AG10803 (cell line): Measurements from ENCODE around the gene CAD.
A peak's percentile ranks its signal among the peaks of the same experiment; 100 is the strongest.

Source experiments
- DNase-seq: peaks from one replicate; pipeline ENCODE4 v3.0.0; 2010; ENCODE audit warnings: low read depth
- H3K4me3 ChIP-seq: 2 replicates; pipeline ENCODE4 v1.5.1; 2011; ENCODE audit warnings: mild to moderate bottlenecking, low read length, control low read depth
- TF ChIP-seq, protein P1 (sequence below): conservative IDR thresholded peaks from 2 replicates; pipeline ENCODE4 v1.5.1; 2011; ENCODE audit warnings: mild to moderate bottlenecking, low read length, control low read depth, inconsistent platforms

CAD gene

DNA sequence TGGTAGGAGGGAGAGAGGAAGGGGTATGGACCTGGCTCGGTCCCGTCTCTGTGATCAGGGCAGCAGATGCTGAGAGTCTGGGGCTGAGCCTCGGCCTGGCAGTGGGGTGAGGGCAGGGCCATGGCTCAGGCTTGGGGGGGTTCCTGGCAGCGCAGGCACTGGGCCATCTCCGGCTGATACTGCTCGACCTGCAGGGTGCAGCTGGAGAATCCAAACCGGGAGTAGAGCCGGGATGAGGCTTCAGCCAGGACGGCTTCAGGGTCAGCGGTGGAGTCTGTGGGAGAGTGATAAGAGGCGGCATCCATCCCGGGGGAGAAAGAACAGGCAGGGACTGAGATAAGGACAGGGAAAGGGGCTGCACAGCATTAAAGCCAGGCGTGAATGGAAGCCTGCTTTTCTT, 38.0 kb downstream of the CAD start:
- DNase-seq, result no peak
- H3K4me3 ChIP-seq, result no peak overlapping the region
- TF ChIP-seq, protein P1, sequence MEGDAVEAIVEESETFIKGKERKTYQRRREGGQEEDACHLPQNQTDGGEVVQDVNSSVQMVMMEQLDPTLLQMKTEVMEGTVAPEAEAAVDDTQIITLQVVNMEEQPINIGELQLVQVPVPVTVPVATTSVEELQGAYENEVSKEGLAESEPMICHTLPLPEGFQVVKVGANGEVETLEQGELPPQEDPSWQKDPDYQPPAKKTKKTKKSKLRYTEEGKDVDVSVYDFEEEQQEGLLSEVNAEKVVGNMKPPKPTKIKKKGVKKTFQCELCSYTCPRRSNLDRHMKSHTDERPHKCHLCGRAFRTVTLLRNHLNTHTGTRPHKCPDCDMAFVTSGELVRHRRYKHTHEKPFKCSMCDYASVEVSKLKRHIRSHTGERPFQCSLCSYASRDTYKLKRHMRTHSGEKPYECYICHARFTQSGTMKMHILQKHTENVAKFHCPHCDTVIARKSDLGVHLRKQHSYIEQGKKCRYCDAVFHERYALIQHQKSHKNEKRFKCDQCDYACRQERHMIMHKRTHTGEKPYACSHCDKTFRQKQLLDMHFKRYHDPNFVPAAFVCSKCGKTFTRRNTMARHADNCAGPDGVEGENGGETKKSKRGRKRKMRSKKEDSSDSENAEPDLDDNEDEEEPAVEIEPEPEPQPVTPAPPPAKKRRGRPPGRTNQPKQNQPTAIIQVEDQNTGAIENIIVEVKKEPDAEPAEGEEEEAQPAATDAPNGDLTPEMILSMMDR, result no peak

DNA sequence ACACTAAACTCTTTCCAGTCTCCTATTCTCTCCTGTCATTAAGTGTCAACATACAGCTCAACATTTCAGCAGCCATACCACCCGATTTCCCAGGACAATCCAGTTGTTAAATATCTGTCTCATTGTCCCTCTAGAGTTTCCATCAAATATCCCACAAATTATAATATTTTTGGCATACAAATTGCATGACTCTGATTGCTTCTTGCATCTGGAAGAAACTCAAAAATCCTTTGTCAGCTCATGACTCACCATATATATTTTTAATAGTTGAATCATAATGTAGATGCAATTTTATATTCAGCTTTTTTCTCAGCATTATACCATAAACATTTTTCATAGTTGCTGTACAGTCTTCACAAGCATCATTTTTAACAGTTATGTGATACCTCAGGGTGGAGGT, 38.5 kb downstream of the CAD start:
- no peak overlapping the region for H3K4me3 ChIP-seq
- DNase-seq, result peak; percentile 42
- TF ChIP-seq, protein P1, result no peak

GRCh38 chr2:27256855-27257454, 39.8 kb downstream of the CAD start:
- no peak overlapping the region for H3K4me3 ChIP-seq
- TF ChIP-seq, protein P1, result no peak
- no peak for DNase-seq

- no peak overlapping the region for H3K4me3 ChIP-seq
- TF ChIP-seq, protein P1, result no peak
- DNase-seq, result no peak
Observed at GRCh38 chr2:27258051-27258450, 40.9 kb downstream of the CAD start.

GRCh38 chr2:27261241-27261925, 44.2 kb downstream of the CAD start:
- H3K4me3 ChIP-seq, result no peak overlapping the region
- TF ChIP-seq, protein P1, result no peak

DNA sequence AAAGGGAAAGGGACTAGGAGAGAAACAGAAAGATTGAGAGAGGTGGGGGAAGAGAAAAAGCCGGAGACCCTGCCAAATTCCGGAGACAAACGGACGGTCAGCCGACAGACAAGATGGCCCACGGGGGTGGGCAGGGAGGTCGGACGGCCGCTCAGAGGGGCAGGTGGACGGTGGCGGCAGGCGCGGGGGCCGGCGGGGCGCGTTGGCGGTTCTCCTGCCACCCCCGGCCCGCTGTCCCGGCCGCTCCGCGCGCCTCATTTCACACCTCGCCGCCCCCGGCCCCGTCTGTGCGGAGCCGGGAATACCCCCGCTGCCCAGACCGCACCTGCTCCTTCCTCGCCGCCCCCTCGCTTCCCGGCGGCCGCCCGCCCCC, 44.7 kb downstream of the CAD start:
- TF ChIP-seq, protein P1, result no peak
- no peak overlapping the region for H3K4me3 ChIP-seq
- no peak for DNase-seq

More at GRCh38 chr2:27261241-27261925, 44.2 kb downstream of the CAD start:
- DNase-seq, result no peak
